Body of pancreas (tissue), 4 donors: ENCODE measurements around the gene PER3.

Experiments
- CTCF ChIP-seq, 7 experiments: fragments of 450-650 bp in 4 of 7; fragments of 200-600 bp in 3 of 7; sonication (generic) in 3 of 7; IDR thresholded peaks; one replicate each; pipeline ENCODE4 v1.5.1; 2016 to 2019; ENCODE audit warnings: antibody characterized with exemption in 7 of 7
- POLR2A ChIP-seq, 3 donors: fragments of 450-650 bp; IDR thresholded peaks; one replicate each; pipeline ENCODE4 v1.6.1; 2016; ENCODE audit warnings: antibody characterized with exemption in 3 of 3, mild to moderate bottlenecking in 2 of 3

- TF ChIP-seq CTCF (IDR thresholded peaks at IDR 0.05) = no peak
- no peak for TF ChIP-seq POLR2A (IDR thresholded peaks at IDR 0.05)
Observed at GRCh38 chr1:7861452-7861851, 77.4 kb downstream of the PER3 start.
